Tibial nerve (tissue), 4 donors: ENCODE measurements around the gene LGALS7B.

Experiments used
- CTCF ChIP-seq, 5 experiments: fragments of 200-600 bp in 3 of 5; fragments of 450-650 bp in 2 of 5; sonication (generic) in 3 of 5; IDR thresholded peaks; one replicate each; pipeline ENCODE4 v1.5.1; 2016 to 2019; ENCODE audit warnings: antibody characterized with exemption in 5 of 5, mild to moderate bottlenecking in 3 of 5, moderate library complexity in 2 of 5
- EP300 ChIP-seq, 2 donors: sonication (generic); formaldehyde crosslinking; IDR thresholded peaks; one replicate each; pipeline ENCODE4 v1.6.1; 2017; ENCODE audit warnings: antibody characterized with exemption in 2 of 2, mild to moderate bottlenecking in 1 of 2
- POLR2A ChIP-seq, 2 donors: fragments of 450-650 bp; IDR thresholded peaks; one replicate each; pipeline ENCODE4 v1.6.1; 2017; ENCODE audit warnings: antibody characterized with exemption in 2 of 2, mild to moderate bottlenecking in 2 of 2, moderate library complexity in 2 of 2

GRCh38 chr19:38834590-38834989 lies 45.6 kb downstream of the LGALS7B start:
- TF ChIP-seq CTCF (IDR thresholded peaks at IDR 0.05) (no peak), EP300 (IDR thresholded peaks at IDR 0.05) (no peak), POLR2A (IDR thresholded peaks at IDR 0.05) (no peak)
